Skeletal muscle satellite cell (primary cell): Measurements from ENCODE around the gene LAMP1.
"Not testable (repeated sequence)": the region's sequence is repeated elsewhere in the genome, so short reads cannot be mapped to it uniquely, and the experiment has no call there.

Experiments
- H3K27me3 ChIP-seq: 2 replicates; pipeline ENCODE4 v1.7.0; 2013; ENCODE audit warnings: low read length; ENCODE audit not compliant: control insufficient read depth, insufficient read depth
- H3K36me3 ChIP-seq: 2 replicates; pipeline ENCODE4 v1.7.0; 2013; ENCODE audit warnings: mild to moderate bottlenecking, control low read depth, low read length; ENCODE audit not compliant: insufficient read depth
- H3K4me1 ChIP-seq: 2 replicates; pipeline ENCODE4 v1.7.0; 2013; ENCODE audit warnings: low read length; ENCODE audit not compliant: control insufficient read depth, insufficient read depth
- H3K4me2 ChIP-seq: 2 replicates; pipeline ENCODE4 v1.7.0; 2013; ENCODE audit warnings: mild to moderate bottlenecking, low read length
- H3K4me3 ChIP-seq: 2 replicates; pipeline ENCODE4 v1.7.0; 2013; ENCODE audit warnings: low read length
- H3K9ac ChIP-seq: 2 replicates; pipeline ENCODE4 v1.7.0; 2013; ENCODE audit warnings: mild to moderate bottlenecking, low read depth, low read length, moderate library complexity
- H3K9me3 ChIP-seq: replicated peaks from 2 replicates; pipeline ENCODE4 v1.7.0; 2013; ENCODE audit warnings: mild to moderate bottlenecking, control low read depth, low read length

Gene LAMP1

DNA sequence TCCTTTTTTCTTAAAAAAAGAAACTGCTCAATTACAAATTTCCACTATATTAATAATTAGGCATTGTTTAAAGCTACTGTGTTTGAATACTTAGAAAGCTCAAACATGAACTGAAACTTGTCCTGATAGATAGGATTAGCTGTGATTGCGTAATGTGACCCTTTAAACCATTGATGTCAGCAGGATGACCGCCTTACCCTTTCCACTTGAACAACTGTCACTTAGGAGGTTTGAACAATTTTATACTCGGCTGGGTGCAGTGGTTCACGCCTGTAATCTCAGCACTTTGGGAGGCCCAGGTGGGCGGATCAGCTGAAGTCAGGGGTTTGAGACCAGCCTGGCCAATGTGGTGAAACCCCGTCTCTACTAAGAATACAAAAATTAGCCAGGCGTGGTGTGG, 2.9 kb downstream of the LAMP1 start:
- Histone ChIP-seq H3K9ac (no peak overlapping the region), H3K36me3 (peaks cover 3% of the 10 kb centered on the region), H3K27me3 (no peaks in the 10 kb centered on the region), H3K9me3 (no peaks in the 10 kb centered on the region), H3K4me2 (no peak overlapping the region), H3K4me3 (no peak overlapping the region), H3K4me1 (peaks cover 24% of the 10 kb centered on the region)

GRCh38 chr13:113302986-113303385, 5.9 kb downstream of the LAMP1 start:
- no peak overlapping the region for H3K4me2 ChIP-seq
- H3K4me1 ChIP-seq, result peaks cover 30% of the 10 kb centered on the region
- no peak overlapping the region for H3K9ac ChIP-seq
- no peak overlapping the region for H3K4me3 ChIP-seq
- no peaks in the 10 kb centered on the region for H3K9me3 ChIP-seq
- H3K27me3 ChIP-seq, result no peaks in the 10 kb centered on the region
- peaks cover 6% of the 10 kb centered on the region for H3K36me3 ChIP-seq

DNA sequence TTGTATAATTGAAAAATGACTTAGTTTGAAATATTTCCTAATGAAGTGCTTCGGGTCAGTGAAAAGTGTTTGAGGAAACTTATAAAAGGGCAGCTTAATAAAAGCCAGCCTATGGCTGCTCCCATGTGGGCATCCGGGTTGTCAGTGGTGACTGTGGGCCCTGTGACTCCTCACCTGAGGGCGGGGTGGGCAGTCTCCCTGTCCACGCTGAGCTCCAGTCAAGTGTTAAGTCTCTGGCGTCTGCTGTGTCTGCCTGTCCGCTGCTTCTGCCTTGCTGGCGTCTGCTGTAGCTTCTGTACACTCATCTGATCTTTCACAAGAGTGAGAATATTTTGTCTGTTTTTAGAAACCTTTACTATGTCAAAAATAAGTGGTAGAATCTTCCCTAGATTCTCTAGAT, 7.1 kb downstream of the LAMP1 start:
- Histone ChIP-seq H3K9ac (no peak overlapping the region), H3K9me3 (no peaks in the 10 kb centered on the region), H3K36me3 (peaks cover 6% of the 10 kb centered on the region), H3K4me3 (no peak overlapping the region), H3K4me2 (no peak overlapping the region), H3K27me3 (no peaks in the 10 kb centered on the region), H3K4me1 (peaks cover 22% of the 10 kb centered on the region)

GRCh38 chr13:113305208-113305607, 8.2 kb downstream of the LAMP1 start:
- Histone ChIP-seq H3K9ac (no peak overlapping the region), H3K4me3 (peak overlapping the region; percentile 10), H3K4me2 (peak overlapping the region; percentile 74), H3K36me3 (peaks cover 10% of the 10 kb centered on the region), H3K9me3 (no peaks in the 10 kb centered on the region), H3K27me3 (no peaks in the 10 kb centered on the region), H3K4me1 (peaks cover 16% of the 10 kb centered on the region)

- Histone ChIP-seq H3K4me3 (no peak overlapping the region), H3K36me3 (peaks cover 31% of the 10 kb centered on the region), H3K9me3 (no peaks in the 10 kb centered on the region), H3K9ac (no peak overlapping the region), H3K4me2 (no peak overlapping the region), H3K27me3 (no peaks in the 10 kb centered on the region), H3K4me1 (peaks cover 16% of the 10 kb centered on the region)
Measured at GRCh38 chr13:113307491-113307890, 10.5 kb downstream of the LAMP1 start.

- Histone ChIP-seq H3K9me3 (no peaks in the 10 kb centered on the region), H3K36me3 (peaks cover 35% of the 10 kb centered on the region), H3K27me3 (no peaks in the 10 kb centered on the region), H3K4me3 (no peak overlapping the region), H3K4me1 (peaks cover 16% of the 10 kb centered on the region), H3K4me2 (no peak overlapping the region), H3K9ac (no peak overlapping the region)
Measured at GRCh38 chr13:113309473-113309872, 12.4 kb downstream of the LAMP1 start.

GRCh38 chr13:113314112-113314511, 17.1 kb downstream of the LAMP1 start:
- H3K9ac ChIP-seq, H3K9me3 ChIP-seq, H3K4me1 ChIP-seq, H3K4me2 ChIP-seq, H3K4me3 ChIP-seq, H3K27me3 ChIP-seq: not testable (repeated sequence)
- H3K36me3 ChIP-seq, result peaks cover 55% of the 10 kb centered on the region

- H3K36me3 ChIP-seq, result peaks cover 59% of the 10 kb centered on the region
- H3K27me3 ChIP-seq, H3K4me2 ChIP-seq, H3K9ac ChIP-seq, H3K9me3 ChIP-seq, H3K4me1 ChIP-seq, H3K4me3 ChIP-seq: not testable (repeated sequence)
Measured at GRCh38 chr13:113314895-113315470, 17.9 kb downstream of the LAMP1 start.

DNA sequence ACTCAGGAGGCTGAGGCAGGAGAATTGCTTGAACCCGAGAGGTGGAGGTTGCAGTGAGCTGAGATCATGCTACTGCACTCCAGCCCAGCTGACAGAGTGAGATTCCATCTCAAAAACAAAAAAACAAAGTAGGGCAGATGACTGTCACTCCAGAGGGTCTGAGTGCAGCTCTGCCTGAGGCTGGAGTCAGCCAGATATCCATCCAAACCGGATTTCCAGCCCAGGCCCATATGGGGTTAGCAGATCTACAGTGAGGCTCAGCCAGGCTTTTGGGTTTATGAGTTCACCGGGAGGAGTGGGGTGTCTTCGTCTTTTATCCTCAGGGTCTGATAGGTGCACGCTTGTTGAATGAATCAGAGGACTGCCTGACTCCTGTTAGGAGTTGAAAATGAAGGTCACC, 19.0 kb downstream of the LAMP1 start:
- Histone ChIP-seq H3K36me3 (peaks cover 61% of the 10 kb centered on the region), H3K4me2 (no peak overlapping the region), H3K9me3 (no peaks in the 10 kb centered on the region), H3K27me3 (no peaks in the 10 kb centered on the region), H3K9ac (no peak overlapping the region), H3K4me3 (no peak overlapping the region), H3K4me1 (no peaks in the 10 kb centered on the region)

- Histone ChIP-seq H3K27me3 (no peaks in the 10 kb centered on the region), H3K9me3 (no peaks in the 10 kb centered on the region), H3K4me1 (no peaks in the 10 kb centered on the region), H3K4me3 (no peak overlapping the region), H3K36me3 (peaks cover 61% of the 10 kb centered on the region), H3K9ac (no peak overlapping the region), H3K4me2 (no peak overlapping the region)
Measured at GRCh38 chr13:113317031-113317430, 20.0 kb downstream of the LAMP1 start.

- Histone ChIP-seq H3K27me3 (no peaks in the 10 kb centered on the region), H3K9ac (no peak overlapping the region), H3K9me3 (no peaks in the 10 kb centered on the region), H3K4me2 (no peak overlapping the region), H3K4me1 (no peaks in the 10 kb centered on the region), H3K36me3 (peaks cover 65% of the 10 kb centered on the region), H3K4me3 (no peak overlapping the region)
Measured at GRCh38 chr13:113318956-113319355, 21.9 kb downstream of the LAMP1 start.

- Histone ChIP-seq H3K4me3 (no peak overlapping the region), H3K36me3 (peaks cover 69% of the 10 kb centered on the region), H3K27me3 (no peaks in the 10 kb centered on the region), H3K4me1 (no peaks in the 10 kb centered on the region), H3K4me2 (no peak overlapping the region), H3K9ac (no peak overlapping the region), H3K9me3 (no peaks in the 10 kb centered on the region)
Measured at GRCh38 chr13:113319371-113319770, 22.3 kb downstream of the LAMP1 start.
